Fibroblast of lung (primary cell): Measurements from ENCODE around the gene CLEC16A.

Source experiments
- EZH2 ChIP-seq: IDR thresholded peaks from 2 replicates; pipeline ENCODE4 v1.5.1; 2012; ENCODE audit warnings: low read length, control low read depth, mild to moderate bottlenecking; ENCODE audit errors: missing control alignments
- TF ChIP-seq, protein P1 (sequence below), 2 donors: IDR thresholded peaks in 1 of 2; conservative IDR thresholded peaks in 1 of 2; 1 replicate in 1 of 2; 2 replicates in 1 of 2; pipeline ENCODE4 v1.5.1; 2011 to 2012; ENCODE audit warnings: low read length in 2 of 2, control low read depth in 1 of 2, inconsistent platforms in 1 of 2, low read depth in 1 of 2, mild to moderate bottlenecking in 1 of 2

DNA sequence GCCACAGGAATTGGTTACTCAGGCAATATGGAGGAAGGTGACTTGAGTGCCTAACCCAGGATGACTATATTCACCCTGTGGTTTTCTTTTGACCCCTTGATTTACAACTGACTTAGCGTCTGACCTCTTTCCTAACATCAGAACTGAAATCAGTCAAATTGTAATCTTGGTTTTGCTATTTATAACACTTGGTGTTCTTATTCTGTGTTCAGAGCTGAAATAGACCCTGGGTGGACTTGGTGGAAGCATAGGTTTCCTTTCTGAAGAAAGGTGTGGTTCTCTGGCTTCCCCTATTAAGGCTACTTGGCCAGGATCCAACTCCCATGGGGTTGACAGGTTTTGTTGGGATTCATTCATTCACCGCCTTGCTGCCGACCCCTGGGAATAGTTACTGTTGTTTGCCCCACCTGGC, 80.8 kb downstream of the CLEC16A start:
- TF ChIP-seq, protein P1, sequence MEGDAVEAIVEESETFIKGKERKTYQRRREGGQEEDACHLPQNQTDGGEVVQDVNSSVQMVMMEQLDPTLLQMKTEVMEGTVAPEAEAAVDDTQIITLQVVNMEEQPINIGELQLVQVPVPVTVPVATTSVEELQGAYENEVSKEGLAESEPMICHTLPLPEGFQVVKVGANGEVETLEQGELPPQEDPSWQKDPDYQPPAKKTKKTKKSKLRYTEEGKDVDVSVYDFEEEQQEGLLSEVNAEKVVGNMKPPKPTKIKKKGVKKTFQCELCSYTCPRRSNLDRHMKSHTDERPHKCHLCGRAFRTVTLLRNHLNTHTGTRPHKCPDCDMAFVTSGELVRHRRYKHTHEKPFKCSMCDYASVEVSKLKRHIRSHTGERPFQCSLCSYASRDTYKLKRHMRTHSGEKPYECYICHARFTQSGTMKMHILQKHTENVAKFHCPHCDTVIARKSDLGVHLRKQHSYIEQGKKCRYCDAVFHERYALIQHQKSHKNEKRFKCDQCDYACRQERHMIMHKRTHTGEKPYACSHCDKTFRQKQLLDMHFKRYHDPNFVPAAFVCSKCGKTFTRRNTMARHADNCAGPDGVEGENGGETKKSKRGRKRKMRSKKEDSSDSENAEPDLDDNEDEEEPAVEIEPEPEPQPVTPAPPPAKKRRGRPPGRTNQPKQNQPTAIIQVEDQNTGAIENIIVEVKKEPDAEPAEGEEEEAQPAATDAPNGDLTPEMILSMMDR (conservative IDR thresholded peaks at IDR 0.05 in 1 of 2, IDR thresholded peaks at IDR 0.05 in 1 of 2; ENCODE audit: low read depth in 1 of 2, low read length in 2 of 2) = no peak
- TF ChIP-seq EZH2 = no peak
